Fibroblast of upper back skin (primary cell): ENCODE measurements around the gene CIROP.

ENCODE experiments used
- DNase-seq: peaks from one replicate; pipeline ENCODE4 v3.0.0-alpha.2; 2013

CIROP gene

GRCh38 chr14:23066368-23066767 lies 38.4 kb downstream of the CIROP start:
- no peak for DNase-seq

- DNase-seq = no peak
Measured at GRCh38 chr14:23063601-23064000, 41.2 kb downstream of the CIROP start.

GRCh38 chr14:23062002-23062401 lies 42.8 kb downstream of the CIROP start:
- peak; percentile 96 for DNase-seq

GRCh38 chr14:23060536-23061260 lies 44.1 kb downstream of the CIROP start:
- no peak for DNase-seq

- no peak for DNase-seq
Measured at GRCh38 chr14:23058654-23059504, 45.9 kb downstream of the CIROP start.

GRCh38 chr14:23057757-23058653 lies 46.8 kb downstream of the CIROP start:
- DNase-seq = peak; percentile 79

- peak; percentile 67 for DNase-seq
Measured at GRCh38 chr14:23056956-23057756, 47.6 kb downstream of the CIROP start, which contains the start of gene CDH24. Gene CDH24 (minus strand): TSS chr14:23057520. CDS start chr14:23055733, 1,787 bp downstream.

GRCh38 chr14:23056145-23056955 lies 48.4 kb downstream of the CIROP start:
- DNase-seq = peak; percentile 57

GRCh38 chr14:23055621-23056144 lies 49.1 kb downstream of the CIROP start:
- DNase-seq = no peak

GRCh38 chr14:23055147-23055550 lies 49.6 kb downstream of the CIROP start:
- no peak for DNase-seq

- DNase-seq = no peak
Measured at GRCh38 chr14:23054000-23054811, 50.6 kb downstream of the CIROP start.

GRCh38 chr14:23053426-23053825 lies 51.4 kb downstream of the CIROP start:
- DNase-seq = no peak

- DNase-seq = no peak
Measured at GRCh38 chr14:23052671-23053070, 52.1 kb downstream of the CIROP start.

- DNase-seq = no peak
Measured at GRCh38 chr14:23052182-23052623, 52.6 kb downstream of the CIROP start.

GRCh38 chr14:23051141-23052057 lies 53.4 kb downstream of the CIROP start:
- no peak for DNase-seq
